ENCODE data around the gene CRAT.

- TF ChIP-seq CTCF (conservative IDR thresholded peaks at IDR 0.05 in 1 of 2, IDR thresholded peaks at IDR 0.05 in 1 of 2; ENCODE audit: low read depth in 1 of 2, low read length in 2 of 2) (no peak), EZH2 (IDR thresholded peaks at IDR 0.05; ENCODE audit: low read length, missing control alignments) (no peak)
These were observed 34.7 kb upstream of the CRAT start for GRCh38 chr9:129145316-129145715.
